ENCODE data around the gene OLFML2A. TPM values are rescaled to one million over a fixed set of nuclear protein-coding genes. Genes with fewer than 3 reads are reported as not detected.

Gene OLFML2A
- total and polyA plus RNA-seq, 8 donors, result 0.95 to 8.6 (median 6.1) TPM

DNA sequence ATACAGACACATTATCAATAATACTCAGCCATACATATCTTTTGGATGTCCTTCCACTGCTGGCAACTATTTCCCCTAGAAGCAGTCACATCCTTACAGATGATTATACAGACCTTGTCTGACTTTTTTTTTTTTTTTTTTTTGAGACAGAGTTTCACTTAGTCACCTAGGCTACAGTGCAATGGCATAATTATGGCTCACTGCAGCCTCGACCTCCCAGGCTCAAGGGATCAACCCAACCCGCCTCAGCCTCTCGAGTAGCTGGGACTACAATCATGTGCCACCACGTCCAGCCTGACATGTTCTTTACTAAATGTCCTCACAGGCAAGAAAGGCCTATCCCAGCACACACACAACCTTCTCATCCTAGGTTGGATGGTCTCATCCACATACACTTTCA lies 29.9 kb upstream of the OLFML2A start:
- DNase-seq, result no peak
- 79 to 82% methylated on average over 4 of the region's 4 CpGs for WGBS, 2 donors
- Histone ChIP-seq H3K4me3 (no peak overlapping the region), H3K4me1 (no peaks in the 10 kb centered on the region), H3K27ac (no peak overlapping the region), H3K27me3 (no peaks in the 10 kb centered on the region), H3K9me3 (no peaks in the 10 kb centered on the region), H3K36me3 (no peaks in the 10 kb centered on the region)
- TF ChIP-seq, protein P1, sequence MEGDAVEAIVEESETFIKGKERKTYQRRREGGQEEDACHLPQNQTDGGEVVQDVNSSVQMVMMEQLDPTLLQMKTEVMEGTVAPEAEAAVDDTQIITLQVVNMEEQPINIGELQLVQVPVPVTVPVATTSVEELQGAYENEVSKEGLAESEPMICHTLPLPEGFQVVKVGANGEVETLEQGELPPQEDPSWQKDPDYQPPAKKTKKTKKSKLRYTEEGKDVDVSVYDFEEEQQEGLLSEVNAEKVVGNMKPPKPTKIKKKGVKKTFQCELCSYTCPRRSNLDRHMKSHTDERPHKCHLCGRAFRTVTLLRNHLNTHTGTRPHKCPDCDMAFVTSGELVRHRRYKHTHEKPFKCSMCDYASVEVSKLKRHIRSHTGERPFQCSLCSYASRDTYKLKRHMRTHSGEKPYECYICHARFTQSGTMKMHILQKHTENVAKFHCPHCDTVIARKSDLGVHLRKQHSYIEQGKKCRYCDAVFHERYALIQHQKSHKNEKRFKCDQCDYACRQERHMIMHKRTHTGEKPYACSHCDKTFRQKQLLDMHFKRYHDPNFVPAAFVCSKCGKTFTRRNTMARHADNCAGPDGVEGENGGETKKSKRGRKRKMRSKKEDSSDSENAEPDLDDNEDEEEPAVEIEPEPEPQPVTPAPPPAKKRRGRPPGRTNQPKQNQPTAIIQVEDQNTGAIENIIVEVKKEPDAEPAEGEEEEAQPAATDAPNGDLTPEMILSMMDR (IDR thresholded peaks at IDR 0.05), result no peak
- no peak for ATAC-seq
- intact Hi-C loops (cut with DNase I), result no loop called here
- FAIRE-seq, result no peak

- H3K4me3 ChIP-seq, result no peak overlapping the region
- TF ChIP-seq, protein P1 (IDR thresholded peaks at IDR 0.05), result no peak
- ATAC-seq (no peak), DNase-seq (no peak), FAIRE-seq (no peak)
- no peak overlapping the region for H3K27ac ChIP-seq
- 56 to 63% methylated on average over 3 of the region's 3 CpGs for WGBS, 2 donors
- peaks cover 0 to 5% (median 0%) of the 10 kb centered on the region in 3 donors for H3K4me1 ChIP-seq
- no peaks in the 10 kb centered on the region for H3K27me3 ChIP-seq
- H3K9me3 ChIP-seq, result no peaks in the 10 kb centered on the region
- no peaks in the 10 kb centered on the region for H3K36me3 ChIP-seq
- intact Hi-C loops (cut with DNase I), result no loop called here
Observed at GRCh38 chr9:124749284-124749683, 27.6 kb upstream of the OLFML2A start.

- Histone ChIP-seq H3K9me3 (no peaks in the 10 kb centered on the region), H3K27ac (no peak overlapping the region), H3K27me3 (no peaks in the 10 kb centered on the region), H3K4me1 (peaks cover 0 to 10% (median 0%) of the 10 kb centered on the region in 3 donors), H3K4me3 (no peak overlapping the region), H3K36me3 (no peaks in the 10 kb centered on the region)
- TF ChIP-seq, protein P1 (IDR thresholded peaks at IDR 0.05), result no peak
- 72 to 75% methylated on average over 2 of the region's 2 CpGs for WGBS, 2 donors
- DNase-seq, result no peak
- intact Hi-C loops (cut with DNase I), result no loop called here
- no peak for ATAC-seq
- no peak for FAIRE-seq
Observed at GRCh38 chr9:124749781-124750180, 27.2 kb upstream of the OLFML2A start.

GRCh38 chr9:124752967-124753366 lies 24.0 kb upstream of the OLFML2A start:
- DNase-seq, result no peak
- intact Hi-C loops (cut with DNase I), result no loop called here
- peaks cover 9 to 31% (median 15%) of the 10 kb centered on the region in 3 donors for H3K4me1 ChIP-seq
- TF ChIP-seq, protein P1 (IDR thresholded peaks at IDR 0.05), result no peak
- H3K27me3 ChIP-seq, result no peaks in the 10 kb centered on the region
- no peak overlapping the region for H3K4me3 ChIP-seq
- no peaks in the 10 kb centered on the region for H3K9me3 ChIP-seq
- WGBS, 2 donors, result 63 to 69% methylated on average over 1 of the region's 1 CpG
- no peak overlapping the region for H3K27ac ChIP-seq
- no peaks in the 10 kb centered on the region for H3K36me3 ChIP-seq
- FAIRE-seq, result no peak
- ATAC-seq, result no peak

- H3K36me3 ChIP-seq, result no peaks in the 10 kb centered on the region
- no peak overlapping the region for H3K4me3 ChIP-seq
- ATAC-seq (peak in 1 of 4 donors; percentile 37), DNase-seq (no peak), FAIRE-seq (no peak)
- H3K27ac ChIP-seq, result no peak overlapping the region
- no peaks in the 10 kb centered on the region for H3K27me3 ChIP-seq
- WGBS, 2 donors, result 33 to 34% methylated on average over 4 of the region's 4 CpGs
- H3K9me3 ChIP-seq, result no peaks in the 10 kb centered on the region
- TF ChIP-seq, protein P1 (IDR thresholded peaks at IDR 0.05), result no peak
- intact Hi-C loops (cut with DNase I), result no loop called here
- peaks cover 9 to 38% (median 22%) of the 10 kb centered on the region in 3 donors for H3K4me1 ChIP-seq
Observed at GRCh38 chr9:124754289-124754688, 22.6 kb upstream of the OLFML2A start.

Data from pancreas (tissue), 10 donors.